GM23338 (cell line): ENCODE results near the gene PDE6A. TPM values are rescaled to one million over a fixed set of nuclear protein-coding genes. Genes with fewer than 3 reads are reported as not detected.

Experiments
- ATAC-seq: fragments of 200-7000 bp; cut with Tn5 transposase; 3 replicates; pipeline ENCODE4 v1.9.1; 2020
- DNase-seq: peaks from one replicate; pipeline ENCODE4 v3.0.0-alpha.2; 2015; ENCODE audit warnings: low spot score
- H2AFZ ChIP-seq: fragments of 200-600 bp; sonication (generic); 2 replicates; pipeline ENCODE4 v1.8.0; 2016; ENCODE audit warnings: antibody characterized with exemption, mild to moderate bottlenecking, moderate library complexity
- H3F3A ChIP-seq: fragments of 200-600 bp; sonication (generic); replicated peaks from 2 replicates; pipeline ENCODE4 v1.8.0; 2017; ENCODE audit warnings: antibody characterized with exemption, mixed run types, low read depth
- H3K27ac ChIP-seq: fragments of 200-600 bp; sonication (generic); 2 replicates; pipeline ENCODE4 v1.6.1; 2016; ENCODE audit warnings: low read depth
- H3K27me3 ChIP-seq: fragments of 200-600 bp; sonication (generic); 2 replicates; pipeline ENCODE4 v1.8.0; 2016; ENCODE audit warnings: mild to moderate bottlenecking, mixed run types, moderate library complexity; ENCODE audit not compliant: insufficient read depth
- H3K36me3 ChIP-seq: fragments of 200-600 bp; sonication (generic); 2 replicates; pipeline ENCODE4 v1.8.0; 2016; ENCODE audit warnings: mild to moderate bottlenecking; ENCODE audit not compliant: insufficient read depth
- H3K4me1 ChIP-seq: fragments of 200-600 bp; sonication (generic); 2 replicates; pipeline ENCODE4 v1.8.0; 2016; ENCODE audit warnings: mild to moderate bottlenecking, moderate library complexity; ENCODE audit not compliant: insufficient read depth
- H3K4me2 ChIP-seq: fragments of 200-600 bp; sonication (generic); 2 replicates; pipeline ENCODE4 v1.7.1; 2017; ENCODE audit warnings: mixed run types
- H3K4me3 ChIP-seq: fragments of 200-600 bp; sonication (generic); 2 replicates; pipeline ENCODE4 v1.6.1; 2016; ENCODE audit warnings: mixed run types
- H3K79me2 ChIP-seq: fragments of 200-600 bp; sonication (generic); replicated peaks from 2 replicates; pipeline ENCODE4 v1.8.0; 2017; ENCODE audit warnings: mild to moderate bottlenecking; ENCODE audit not compliant: insufficient read depth
- H3K9me2 ChIP-seq: fragments of 200-600 bp; sonication (generic); 2 replicates; pipeline ENCODE4 v1.8.0; 2017; ENCODE audit not compliant: insufficient read depth
- H4K20me1 ChIP-seq: fragments of 200-600 bp; sonication (generic); replicated peaks from 2 replicates; pipeline ENCODE4 v1.8.0; 2017; ENCODE audit warnings: mild to moderate bottlenecking; ENCODE audit not compliant: insufficient read depth
- H3K27ac Mint-ChIP-seq: 2 replicates; pipeline ENCODE4 v1.8.0; 2020; ENCODE audit warnings: inconsistent platforms, mild to moderate bottlenecking, moderate library complexity, mixed read lengths
- H3K27me3 Mint-ChIP-seq: 3 replicates; pipeline ENCODE4 v1.8.0; 2022; ENCODE audit warnings: low read depth, mild to moderate bottlenecking, moderate library complexity, mixed read lengths, inconsistent platforms; ENCODE audit not compliant: insufficient read depth, poor library complexity
- H3K36me3 Mint-ChIP-seq: 3 replicates; pipeline ENCODE4 v1.8.0; 2021; ENCODE audit warnings: low read depth, mild to moderate bottlenecking, inconsistent platforms, moderate library complexity, mixed read lengths
- H3K4me1 Mint-ChIP-seq: 3 replicates; pipeline ENCODE4 v1.8.0; 2020; ENCODE audit warnings: mild to moderate bottlenecking, inconsistent platforms, mixed read lengths
- H3K4me3 Mint-ChIP-seq: 3 replicates; pipeline ENCODE4 v1.8.0; 2021; ENCODE audit warnings: moderate library complexity, mild to moderate bottlenecking, inconsistent platforms, mixed read lengths
- H3K9me3 Mint-ChIP-seq: 3 replicates; pipeline ENCODE4 v1.8.0; 2020; ENCODE audit warnings: moderate library complexity, mild to moderate bottlenecking, inconsistent platforms, mixed read lengths
- CREB1 ChIP-seq: fragments of 250-450 bp; sonication (Bioruptor Pico); IDR thresholded peaks from 2 replicates; pipeline ENCODE4 v1.5.0; 2020; ENCODE audit warnings: low read depth, mild to moderate bottlenecking, moderate library complexity
- CTCF ChIP-seq, 2 experiments: fragments of 200-600 bp in 1 of 2; sonication (generic) in 1 of 2; conservative IDR thresholded peaks; 2 replicates each; pipeline versions ENCODE4 v1.5.1 to v1.6.1; 2016 to 2017; ENCODE audit warnings: antibody characterized with exemption in 2 of 2, low read depth in 2 of 2, mild to moderate bottlenecking in 2 of 2, moderate library complexity in 1 of 2
- ETS1 ChIP-seq: IDR thresholded peaks from 2 replicates; pipeline ENCODE4 v1.6.1; 2016; ENCODE audit warnings: antibody characterized with exemption
- EZH2 ChIP-seq: fragments of 200-600 bp; sonication (generic); IDR thresholded peaks from one replicate; pipeline ENCODE4 v1.8.0; 2017; ENCODE audit warnings: antibody characterized with exemption, mild to moderate bottlenecking, low read depth; ENCODE audit not compliant: unreplicated experiment
- EZH2phosphoT487 ChIP-seq: fragments of 200-600 bp; sonication (generic); IDR thresholded peaks from one replicate; pipeline ENCODE4 v1.8.1; 2018; ENCODE audit warnings: antibody characterized with exemption; ENCODE audit not compliant: unreplicated experiment
- JUNB ChIP-seq: IDR thresholded peaks from one replicate; pipeline ENCODE4 v1.6.1; 2016; ENCODE audit warnings: antibody characterized with exemption; ENCODE audit not compliant: unreplicated experiment
- NANOG ChIP-seq: IDR thresholded peaks from 2 replicates; pipeline ENCODE4 v1.6.1; 2016; ENCODE audit warnings: antibody characterized with exemption, borderline replicate concordance
- POLR2AphosphoS5 ChIP-seq: IDR thresholded peaks from 2 replicates; pipeline ENCODE4 v1.6.1; 2016; ENCODE audit warnings: antibody characterized with exemption, low read depth
- REST ChIP-seq: IDR thresholded peaks from one replicate; pipeline ENCODE4 v1.6.1; 2018; ENCODE audit warnings: antibody characterized with exemption; ENCODE audit not compliant: unreplicated experiment
- STAT1 ChIP-seq: IDR thresholded peaks from one replicate; pipeline ENCODE4 v1.6.1; 2016; ENCODE audit warnings: antibody characterized with exemption; ENCODE audit not compliant: unreplicated experiment
- ZNF114 ChIP-seq: fragments of 250-450 bp; sonication (Bioruptor Pico); IDR thresholded peaks from 2 replicates; pipeline ENCODE4 v1.5.0; 2020; ENCODE audit warnings: mild to moderate bottlenecking, moderate library complexity
- ZNF331 ChIP-seq: fragments of 250-450 bp; sonication (Bioruptor Pico); IDR thresholded peaks from 2 replicates; pipeline ENCODE4 v1.5.0; 2020; ENCODE audit warnings: low read depth, mild to moderate bottlenecking, moderate library complexity
- ZNF462 ChIP-seq: fragments of 250-450 bp; sonication (Bioruptor Pico); IDR thresholded peaks from 2 replicates; pipeline ENCODE4 v1.5.0; 2020; ENCODE audit warnings: mild to moderate bottlenecking, moderate library complexity
- polyA plus RNA-seq: library from polyadenylated mRNA; unstranded; fragments of >200 nt; fragmentation: Nextera tagmentation; extraction: Ambion mirVana; gene quantifications from 2 replicates; pipeline ENCODE4 v1.2.1, GENCODE V29; 2016
- total RNA-seq: library from RNA; depleted of rRNA; stranded (reverse); fragments of >200 nt; shearing (Covaris generic); gene quantifications from 2 replicates; pipeline ENCODE4 v1.2.3, GENCODE V29; 2014

PDE6A gene
- total and polyA plus RNA-seq, 2 experiments from 2014 or later: 0.08 TPM; not detected in 1

GRCh38 chr5:149962601-149963300 lies 18.2 kb upstream of the PDE6A start:
- Histone ChIP-seq H3K36me3 (no peaks in the 10 kb centered on the region), H3F3A (peaks cover 8% of the 10 kb centered on the region; the same call in 1 of the 2 replicates), H3K4me2 (no peak overlapping the region), H3K4me3 (no peak overlapping the region), H3K9me2 (no peaks in the 10 kb centered on the region), H3K4me1 (peaks cover 10% of the 10 kb centered on the region; the same call in 1 of the 2 replicates), H3K27ac (no peak overlapping the region), H2AFZ (no peak overlapping the region), H3K79me2 (no peaks in the 10 kb centered on the region), H4K20me1 (no peaks in the 10 kb centered on the region; the same call in 1 of the 2 replicates), H3K27me3 (peaks cover 11% of the 10 kb centered on the region)
- Mint-ChIP-seq H3K4me3 (no peak overlapping the region), H3K27ac (no peak overlapping the region), H3K4me1 (peaks cover 16% of the 10 kb centered on the region), H3K27me3 (peaks cover 8% of the 10 kb centered on the region), H3K9me3 (no peaks in the 10 kb centered on the region; the same call in 2 of the 3 replicates), H3K36me3 (no peaks in the 10 kb centered on the region)
- no peak for ATAC-seq
- TF ChIP-seq EZH2phosphoT487 (no peak), REST (no peak), POLR2AphosphoS5 (no peak), ZNF462 (CRISPR knock-in tag) (no peak), CREB1 (CRISPR knock-in tag) (no peak), STAT1 (no peak), NANOG (no peak), JUNB (no peak), ZNF331 (CRISPR knock-in tag) (no peak), ETS1 (no peak), CTCF (conservative IDR thresholded peaks at IDR 0.05; ENCODE audit: low read depth in 2 of 2) (no peak), EZH2 (no peak), ZNF114 (CRISPR knock-in tag) (no peak)
- no peak for DNase-seq
